ENCODE data around the gene KRTAP10-5. TPM values are rescaled to one million over a fixed set of nuclear protein-coding genes. Genes with fewer than 3 reads are reported as not detected.

KRTAP10-5 gene
- total and polyA plus RNA-seq, 12 donors: not detected

DNA sequence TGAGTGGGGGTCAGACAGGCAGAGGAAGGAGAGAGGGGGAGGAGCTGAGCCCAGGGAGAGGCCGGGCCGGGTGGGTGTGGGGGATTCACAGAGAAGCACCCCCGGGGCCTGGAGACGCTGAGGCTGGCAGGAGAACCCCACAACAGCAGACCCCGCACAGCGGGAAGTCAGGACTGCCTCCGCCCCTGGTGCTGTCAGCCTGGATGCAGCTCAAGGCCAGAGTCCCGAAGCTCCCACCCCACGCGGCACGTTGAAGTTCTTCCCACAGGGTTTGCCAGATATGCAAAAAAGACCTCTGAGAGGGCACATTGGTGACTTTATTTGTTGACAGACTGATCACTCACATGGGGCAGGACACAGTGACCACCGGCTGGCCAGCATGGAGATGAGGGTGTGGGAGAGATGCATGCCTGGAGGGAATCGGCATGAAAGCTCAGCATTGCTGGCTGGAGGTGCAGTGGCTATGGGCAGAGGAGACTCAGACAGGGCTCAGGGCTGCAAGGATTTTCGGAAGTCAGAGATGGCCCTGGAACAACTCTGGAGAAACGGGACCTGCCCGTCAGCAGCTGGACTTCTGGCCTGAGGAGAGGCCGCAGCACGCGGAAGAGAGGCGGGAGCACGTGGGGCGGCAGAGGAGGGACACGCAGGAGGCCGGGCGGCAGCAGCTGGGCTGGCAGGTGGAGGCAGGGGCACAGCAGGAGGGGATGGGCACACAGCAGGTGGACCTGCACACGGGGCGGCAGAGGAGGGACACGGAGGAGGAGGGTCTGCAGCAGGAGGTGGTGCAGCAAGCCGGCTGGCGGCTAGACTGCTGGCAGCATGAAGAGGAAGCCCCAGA lies 22.7 kb downstream of the KRTAP10-5 start:
- ATAC-seq: no peak
- Histone ChIP-seq H3K9me3 (peaks cover 0 to 28% (median 0%) of the 10 kb centered on the region in 11 donors), H3K27ac (no peak overlapping the region), H3K4me1 (no peaks in the 10 kb centered on the region), H3K27me3 (peaks cover 0 to 53% (median 41%) of the 10 kb centered on the region in 7 donors), H3K36me3 (no peaks in the 10 kb centered on the region), H3K4me3 (no peak overlapping the region)
- no peak for DNase-seq
- intact Hi-C loops (cut with DNase I): loop anchor here in 1 of 10 donors (10.0 kb wide), 1 partner anchor 63 kb away; no protein-coding TSS in a partner anchor
- WGBS, 2 donors: 45 to 47% methylated on average over 30 of the region's 30 CpGs
- TF ChIP-seq, protein P1, sequence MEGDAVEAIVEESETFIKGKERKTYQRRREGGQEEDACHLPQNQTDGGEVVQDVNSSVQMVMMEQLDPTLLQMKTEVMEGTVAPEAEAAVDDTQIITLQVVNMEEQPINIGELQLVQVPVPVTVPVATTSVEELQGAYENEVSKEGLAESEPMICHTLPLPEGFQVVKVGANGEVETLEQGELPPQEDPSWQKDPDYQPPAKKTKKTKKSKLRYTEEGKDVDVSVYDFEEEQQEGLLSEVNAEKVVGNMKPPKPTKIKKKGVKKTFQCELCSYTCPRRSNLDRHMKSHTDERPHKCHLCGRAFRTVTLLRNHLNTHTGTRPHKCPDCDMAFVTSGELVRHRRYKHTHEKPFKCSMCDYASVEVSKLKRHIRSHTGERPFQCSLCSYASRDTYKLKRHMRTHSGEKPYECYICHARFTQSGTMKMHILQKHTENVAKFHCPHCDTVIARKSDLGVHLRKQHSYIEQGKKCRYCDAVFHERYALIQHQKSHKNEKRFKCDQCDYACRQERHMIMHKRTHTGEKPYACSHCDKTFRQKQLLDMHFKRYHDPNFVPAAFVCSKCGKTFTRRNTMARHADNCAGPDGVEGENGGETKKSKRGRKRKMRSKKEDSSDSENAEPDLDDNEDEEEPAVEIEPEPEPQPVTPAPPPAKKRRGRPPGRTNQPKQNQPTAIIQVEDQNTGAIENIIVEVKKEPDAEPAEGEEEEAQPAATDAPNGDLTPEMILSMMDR (IDR thresholded peaks at IDR 0.05): no peak

DNA sequence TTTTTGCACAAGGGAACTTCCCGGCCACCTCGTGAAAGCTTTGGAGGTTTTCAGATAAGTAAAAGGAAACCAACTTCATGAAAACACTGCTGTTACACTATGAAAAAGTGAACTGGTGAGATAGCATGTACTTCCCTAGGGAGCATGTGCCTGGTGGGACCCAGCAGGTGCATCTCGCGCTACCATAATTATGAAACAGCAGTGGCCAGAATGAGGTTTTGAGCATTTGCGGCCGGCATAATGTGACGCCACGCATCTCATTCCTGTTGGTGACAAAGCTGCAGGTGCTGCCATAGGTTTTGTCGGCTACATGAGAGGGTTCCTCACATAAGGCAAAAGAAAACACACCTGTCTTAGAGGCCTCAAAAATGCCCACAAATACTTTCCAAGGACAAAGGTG lies 23.5 kb downstream of the KRTAP10-5 start:
- H3K36me3 ChIP-seq: no peaks in the 10 kb centered on the region
- no peak overlapping the region for H3K27ac ChIP-seq
- peaks cover 0 to 61% (median 48%) of the 10 kb centered on the region in 7 donors for H3K27me3 ChIP-seq
- 76 to 77% methylated on average over 9 of the region's 9 CpGs for WGBS, 2 donors
- peaks cover 0 to 20% (median 0%) of the 10 kb centered on the region in 11 donors for H3K9me3 ChIP-seq
- H3K4me1 ChIP-seq: no peaks in the 10 kb centered on the region
- intact Hi-C loops (cut with DNase I): loop anchor here in 1 of 10 donors (10.0 kb wide), 1 partner anchor 62 kb away; no protein-coding TSS in a partner anchor
- H3K4me3 ChIP-seq: no peak overlapping the region
- ATAC-seq: no peak
- TF ChIP-seq, protein P1 (IDR thresholded peaks at IDR 0.05): no peak
- DNase-seq: no peak

DNA sequence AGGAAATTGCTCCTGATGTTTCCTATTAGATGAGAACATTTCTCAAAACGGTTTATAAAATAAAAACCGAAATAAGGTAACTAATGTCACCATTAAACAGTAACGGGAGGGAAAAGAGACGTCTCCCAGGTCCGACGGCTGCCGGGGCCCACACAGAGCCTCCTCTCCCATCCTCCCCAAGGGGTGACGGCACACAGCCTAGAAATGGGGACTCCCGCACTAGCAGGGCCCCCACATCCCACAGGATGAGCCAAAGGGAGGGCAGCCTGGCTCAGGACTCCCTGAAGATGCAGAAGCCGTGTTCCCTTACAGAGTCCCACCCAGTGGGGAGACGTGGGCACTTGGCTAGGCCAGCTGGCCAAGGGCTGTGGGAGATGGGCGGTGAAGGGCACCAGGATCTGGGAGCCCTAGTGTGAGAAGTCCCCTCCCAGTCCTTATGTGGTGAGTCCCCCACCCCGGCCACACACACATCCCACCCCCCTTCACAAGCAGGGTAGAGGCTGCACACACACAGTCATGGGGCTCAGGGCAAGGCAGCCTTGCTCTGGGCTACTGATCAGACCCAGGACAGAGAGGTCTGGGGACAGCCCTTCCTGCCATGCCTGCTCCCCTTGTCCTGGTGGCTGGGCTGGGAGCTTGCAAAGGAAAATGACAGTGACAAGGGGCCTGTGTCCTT lies 25.1 kb downstream of the KRTAP10-5 start:
- 74 to 78% methylated on average over 13 of the region's 13 CpGs for WGBS, 2 donors
- no peak for DNase-seq
- ATAC-seq: peak in 1 of 8 donors; percentile 38
- Histone ChIP-seq H3K27ac (no peak overlapping the region), H3K9me3 (peaks cover 0 to 13% (median 0%) of the 10 kb centered on the region in 11 donors), H3K36me3 (no peaks in the 10 kb centered on the region), H3K27me3 (peaks cover 0 to 73% (median 57%) of the 10 kb centered on the region in 7 donors), H3K4me3 (no peak overlapping the region), H3K4me1 (no peaks in the 10 kb centered on the region)
- intact Hi-C loops (cut with DNase I): loop anchor here in 1 of 10 donors (10.0 kb wide), 1 partner anchor 61 kb away; no protein-coding TSS in a partner anchor
- TF ChIP-seq, protein P1 (IDR thresholded peaks at IDR 0.05): no peak

DNA sequence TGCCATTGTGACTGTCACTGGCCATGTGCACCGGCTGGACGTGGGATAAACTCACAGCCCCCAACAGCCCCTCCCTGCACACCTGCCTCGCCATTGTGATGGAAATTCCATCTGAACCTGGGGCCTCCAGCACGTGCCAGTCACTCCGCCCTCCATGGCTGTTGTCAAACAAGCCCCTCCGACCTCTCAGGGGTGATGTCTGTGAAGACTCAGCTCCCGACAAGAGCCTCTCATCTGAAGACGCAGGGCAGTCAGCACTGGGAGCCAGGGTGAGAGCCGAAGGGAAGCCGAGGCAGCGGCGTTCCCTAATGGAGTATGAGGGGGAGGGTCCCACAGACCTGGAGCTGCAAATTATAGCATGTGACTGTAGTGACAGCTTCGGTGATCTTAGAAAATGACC lies 27.7 kb downstream of the KRTAP10-5 start:
- Histone ChIP-seq H3K9me3 (peaks cover 0 to 7% (median 0%) of the 10 kb centered on the region in 11 donors), H3K27ac (no peak overlapping the region), H3K4me3 (no peak overlapping the region), H3K27me3 (peaks cover 0 to 88% (median 63%) of the 10 kb centered on the region in 7 donors), H3K36me3 (no peaks in the 10 kb centered on the region), H3K4me1 (no peaks in the 10 kb centered on the region)
- 57% methylated on average over 13 of the region's 13 CpGs for WGBS, 2 donors
- TF ChIP-seq, protein P1 (IDR thresholded peaks at IDR 0.05): no peak
- intact Hi-C loops (cut with DNase I): loop anchor here in 1 of 10 donors (10.0 kb wide), 1 partner anchor 58 kb away; no protein-coding TSS in a partner anchor
- ATAC-seq (no peak), DNase-seq (no peak)

Measured in heart right ventricle (tissue), 16 donors.